Stimulated activated CD4-positive, alpha-beta T cell treated with anti-CD3 and anti-CD28 coated beads, Interleukin-15, amount 100 ng/mL, for 24 hours (primary cell): ENCODE results near the gene ARID3B.

Experiments
- DNase-seq: peaks from one replicate; pipeline ENCODE4 v3.0.0-alpha.2; 2020

ARID3B gene

GRCh38 chr15:74608786-74609185 is 67.8 kb downstream of the ARID3B start:
- no peak for DNase-seq

GRCh38 chr15:74609938-74610301 is 68.9 kb downstream of the ARID3B start:
- no peak for DNase-seq

GRCh38 chr15:74610302-74610951 is 69.4 kb downstream of the ARID3B start:
- no peak for DNase-seq

- no peak for DNase-seq
These were observed 70.3 kb downstream of the ARID3B start for GRCh38 chr15:74611341-74611740.

GRCh38 chr15:74611834-74612233 is 70.8 kb downstream of the ARID3B start:
- no peak for DNase-seq

GRCh38 chr15:74612677-74613076 is 71.7 kb downstream of the ARID3B start:
- no peak for DNase-seq

GRCh38 chr15:74613089-74613952 is 72.3 kb downstream of the ARID3B start:
- DNase-seq: no peak

- DNase-seq: no peak
These were observed 73.1 kb downstream of the ARID3B start for GRCh38 chr15:74613953-74614743.

GRCh38 chr15:74614744-74615507 is 73.9 kb downstream of the ARID3B start:
- peak; percentile 89 for DNase-seq

GRCh38 chr15:74615508-74616365 is 74.7 kb downstream of the ARID3B start, which contains the start of gene CLK3:
CLK3 (plus strand) TSS chr15:74615836; CDS start chr15:74619197, 3,361 bp downstream.
- peak; percentile 98 for DNase-seq

- DNase-seq: peak; percentile 78
These were observed 75.4 kb downstream of the ARID3B start for GRCh38 chr15:74616366-74616939.

- DNase-seq: no peak
These were observed 76.0 kb downstream of the ARID3B start for GRCh38 chr15:74616996-74617395.

GRCh38 chr15:74618841-74619596 is 78.0 kb downstream of the ARID3B start:
- DNase-seq: no peak

GRCh38 chr15:74619916-74620635 is 79.1 kb downstream of the ARID3B start:
- no peak for DNase-seq

GRCh38 chr15:74620636-74621545 is 79.9 kb downstream of the ARID3B start:
- peak; percentile 86 for DNase-seq

- no peak for DNase-seq
These were observed 80.5 kb downstream of the ARID3B start for GRCh38 chr15:74621546-74621920.

GRCh38 chr15:74621936-74622335 is 80.9 kb downstream of the ARID3B start:
- DNase-seq: no peak

- DNase-seq: no peak
These were observed 81.7 kb downstream of the ARID3B start for GRCh38 chr15:74622758-74623157.
